GM12892 (cell line): ENCODE results near the gene NYAP2.

Experiments
- POLR2A ChIP-seq: IDR thresholded peaks from 2 replicates; pipeline ENCODE4 v1.6.1; 2011; ENCODE audit warnings: low read depth, low read length, control low read depth
- POLR2AphosphoS5 ChIP-seq: IDR thresholded peaks from 2 replicates; pipeline ENCODE4 v1.6.1; 2011; ENCODE audit warnings: low read depth, low read length, control low read depth
- TAF1 ChIP-seq: IDR thresholded peaks from 2 replicates; pipeline ENCODE4 v1.6.1; 2011; ENCODE audit warnings: low read depth, mild to moderate bottlenecking, control low read depth, low read length, borderline replicate concordance

GRCh38 chr2:225534697-225535096 is 135.2 kb downstream of the NYAP2 start:
- TF ChIP-seq POLR2A: no peak
- TF ChIP-seq POLR2AphosphoS5: no peak
- TF ChIP-seq TAF1: no peak
